Peyer's patch (tissue), 4 donors: ENCODE data around the gene VAV2. TPM values are rescaled to one million over a fixed set of nuclear protein-coding genes. Genes with fewer than 3 reads are reported as not detected.

ENCODE experiments used
- DNase-seq, 3 donors: peaks; one replicate each; pipeline ENCODE4 v3.0.0-alpha.2; 2017 to 2019
- H3K27ac ChIP-seq, 4 donors: fragments of 200-600 bp; sonication (generic); one replicate each; pipeline ENCODE4 v1.5.1; 2016 to 2019
- H3K27me3 ChIP-seq, 2 donors: fragments of 200-600 bp; sonication (generic); one replicate each; pipeline ENCODE4 v1.5.1; 2019
- H3K36me3 ChIP-seq, 3 donors: fragments of 200-600 bp; sonication (generic); one replicate each; pipeline ENCODE4 v1.5.1; 2016 to 2019
- H3K4me1 ChIP-seq, 4 donors: fragments of 200-600 bp; sonication (generic); one replicate each; pipeline ENCODE4 v1.5.1; 2016 to 2019
- H3K4me3 ChIP-seq, 4 donors: fragments of 200-600 bp; sonication (generic); 1 replicate in 3 of 4; 2 replicates in 1 of 4; pipeline ENCODE4 v1.5.1; 2016 to 2019; ENCODE audit warnings: mild to moderate bottlenecking in 1 of 4
- H3K9me3 ChIP-seq, 4 donors: fragments of 200-600 bp; sonication (generic); one replicate each; pipeline ENCODE4 v1.5.1; 2016 to 2019; ENCODE audit warnings: mild to moderate bottlenecking in 1 of 4
- POLR2A ChIP-seq, 2 donors: fragments of 450-650 bp; IDR thresholded peaks; one replicate each; pipeline ENCODE4 v1.5.1; 2017; ENCODE audit warnings: antibody characterized with exemption in 2 of 2, mild to moderate bottlenecking in 2 of 2, moderate library complexity in 2 of 2
- total RNA-seq, 4 donors: library from RNA; depleted of rRNA; stranded (reverse); fragments of >200 nt; gene quantifications; one replicate each; pipeline ENCODE4 v1.1.0, GENCODE V29; 2016
- TF ChIP-seq, protein P1 (sequence below), 6 experiments: fragments of 450-650 bp in 4 of 6; fragments of 200-600 bp in 2 of 6; sonication (generic) in 1 of 6; IDR thresholded peaks; one replicate each; pipeline ENCODE4 v1.5.1; 2017 to 2019; ENCODE audit warnings: antibody characterized with exemption in 6 of 6, mild to moderate bottlenecking in 3 of 6, moderate library complexity in 1 of 6

Gene VAV2
- total RNA-seq, 4 donors from 2014 or later, result 47.9 to 61.8 (median 58.9) TPM

DNA sequence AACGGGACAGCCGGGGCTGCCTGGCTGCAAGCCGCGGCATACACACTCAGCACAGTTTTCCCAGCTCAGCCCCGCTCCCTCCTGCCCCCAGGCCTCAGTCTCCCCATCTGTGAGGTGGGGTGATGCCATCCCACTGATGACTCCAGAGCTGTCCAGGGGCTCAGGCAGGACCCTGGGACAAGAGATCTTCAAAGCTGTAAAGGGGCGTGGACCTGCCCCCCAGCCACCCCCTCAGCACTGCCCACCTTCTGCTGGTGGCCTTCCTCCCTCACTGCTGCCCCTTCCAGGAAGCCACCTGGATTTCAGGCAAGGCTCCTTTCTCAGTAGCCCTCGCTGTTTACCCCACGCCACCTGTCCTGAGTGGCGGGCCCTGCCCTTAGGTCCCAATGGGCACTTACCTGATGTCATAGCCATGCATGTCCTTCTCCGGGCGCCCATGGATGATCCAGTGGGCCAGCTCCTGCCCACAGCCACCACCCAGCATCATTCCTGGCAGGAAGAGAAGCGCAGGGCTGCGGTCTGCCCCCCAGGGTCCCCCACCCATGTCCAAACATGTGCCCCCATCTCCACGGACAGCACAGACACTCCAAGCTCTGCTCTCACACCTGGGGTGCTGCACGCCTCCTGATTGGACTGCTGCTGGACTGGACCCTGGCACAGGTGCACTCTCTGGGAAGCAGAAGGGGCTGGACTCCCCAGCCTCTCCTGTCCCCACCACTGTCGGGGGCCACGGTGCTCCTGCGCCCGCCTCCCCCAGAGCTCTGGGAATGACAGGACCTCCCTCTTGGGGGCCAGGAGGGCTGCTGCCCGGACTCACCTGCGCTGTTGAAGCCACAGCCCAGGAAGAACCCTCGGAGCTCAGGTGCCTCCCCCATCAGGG is 279.7 kb downstream of the VAV2 start:
- Histone ChIP-seq H3K9me3 (no peaks in the 10 kb centered on the region), H3K36me3 (no peaks in the 10 kb centered on the region), H3K4me3 (no peak overlapping the region), H3K27me3 (no peaks in the 10 kb centered on the region), H3K4me1 (peaks cover 0 to 5% (median 0%) of the 10 kb centered on the region in 4 donors), H3K27ac (no peak overlapping the region)
- no peak for TF ChIP-seq POLR2A (IDR thresholded peaks at IDR 0.05)
- TF ChIP-seq, protein P1, sequence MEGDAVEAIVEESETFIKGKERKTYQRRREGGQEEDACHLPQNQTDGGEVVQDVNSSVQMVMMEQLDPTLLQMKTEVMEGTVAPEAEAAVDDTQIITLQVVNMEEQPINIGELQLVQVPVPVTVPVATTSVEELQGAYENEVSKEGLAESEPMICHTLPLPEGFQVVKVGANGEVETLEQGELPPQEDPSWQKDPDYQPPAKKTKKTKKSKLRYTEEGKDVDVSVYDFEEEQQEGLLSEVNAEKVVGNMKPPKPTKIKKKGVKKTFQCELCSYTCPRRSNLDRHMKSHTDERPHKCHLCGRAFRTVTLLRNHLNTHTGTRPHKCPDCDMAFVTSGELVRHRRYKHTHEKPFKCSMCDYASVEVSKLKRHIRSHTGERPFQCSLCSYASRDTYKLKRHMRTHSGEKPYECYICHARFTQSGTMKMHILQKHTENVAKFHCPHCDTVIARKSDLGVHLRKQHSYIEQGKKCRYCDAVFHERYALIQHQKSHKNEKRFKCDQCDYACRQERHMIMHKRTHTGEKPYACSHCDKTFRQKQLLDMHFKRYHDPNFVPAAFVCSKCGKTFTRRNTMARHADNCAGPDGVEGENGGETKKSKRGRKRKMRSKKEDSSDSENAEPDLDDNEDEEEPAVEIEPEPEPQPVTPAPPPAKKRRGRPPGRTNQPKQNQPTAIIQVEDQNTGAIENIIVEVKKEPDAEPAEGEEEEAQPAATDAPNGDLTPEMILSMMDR (IDR thresholded peaks at IDR 0.05), result no peak
- no peak for DNase-seq

Other genes starting within 250 kb of the VAV2 start
- 10 to 100 TPM in 1 of 4 donors, 1 to 10 TPM in 3; 1.4 to 11.6 (median 2.3) TPM for gene BRD3OS, start 33.2 kb upstream of the VAV2 start, total RNA-seq
- gene BRD3, start 75.7 kb upstream of the VAV2 start, total RNA-seq, result 10 to 100 TPM; 16.3 to 57.8 (median 35.0) TPM
- 10 to 100 TPM; 21.4 to 34.7 (median 24.2) TPM for gene WDR5, start 143.8 kb upstream of the VAV2 start, total RNA-seq
- not detected for gene RNU6ATAC, start 172.2 kb upstream of the VAV2 start, total RNA-seq